ENCODE results near the gene TOX3. TPM values are rescaled to one million over a fixed set of nuclear protein-coding genes. Genes with fewer than 3 reads are reported as not detected.

Gene TOX3
- polyA plus RNA-seq, 1 of the 3 experiments (the other 2 are of a cell fraction) = not detected

GRCh38 chr16:52398021-52398420 lies 148.9 kb downstream of the TOX3 start:
- H3K27me3 ChIP-seq (ENCODE audit: insufficient read depth) = no peaks in the 10 kb centered on the region
- no peaks in the 10 kb centered on the region; the same call in 1 of the 2 replicates for H3K9me2 ChIP-seq
- no peak overlapping the region for H3K4me3 ChIP-seq (ENCODE audit: low read depth in 2 of 2, low read length in 1 of 2)
- no peaks in the 10 kb centered on the region for H3K9me3 ChIP-seq
- no peak overlapping the region for H2AFZ ChIP-seq (ENCODE audit: low read depth)
- DNase-seq = no peak
- no peaks in the 10 kb centered on the region for H4K20me1 ChIP-seq (ENCODE audit: insufficient read depth)
- no peaks in the 10 kb centered on the region for H3K79me2 ChIP-seq (ENCODE audit: insufficient read depth)
- H3K27ac ChIP-seq (ENCODE audit: low read depth in 2 of 2, low read length in 1 of 2) = no peak overlapping the region
- H3K9ac ChIP-seq = no peak overlapping the region
- WGBS (ENCODE audit: low lambda C conversion rate) = 3% methylated on average over 1 of the region's 1 CpG
- TF ChIP-seq TEAD4 (IDR thresholded peaks at IDR 0.05; ENCODE audit: borderline replicate concordance, insufficient read depth) (no peak), RCOR1 (IDR thresholded peaks at IDR 0.05; ENCODE audit: low read length) (no peak), RXRA (IDR thresholded peaks at IDR 0.05; ENCODE audit: borderline replicate concordance, low read depth) (no peak)
- no peaks in the 10 kb centered on the region for H3K36me3 ChIP-seq (replicated peaks in 1 of 2; ENCODE audit: control insufficient read depth in 1 of 2, insufficient read depth in 2 of 2, low read length in 1 of 2)
- ChIA-PET CTCF (no interaction called here), POLR2A (no interaction called here)
- H3K4me2 ChIP-seq = no peak overlapping the region
- H3K4me1 ChIP-seq (ENCODE audit: control insufficient read depth in 1 of 2, insufficient read depth in 2 of 2, low read depth in 1 of 2, low read length in 1 of 2) = no peaks in the 10 kb centered on the region
- no peaks in the 10 kb centered on the region for H3F3A ChIP-seq (replicated peaks; ENCODE audit: insufficient read depth)

- no peak for DNase-seq
- Histone ChIP-seq H3K4me2 (no peak overlapping the region), H3F3A (replicated peaks; ENCODE audit: insufficient read depth) (no peaks in the 10 kb centered on the region), H3K27me3 (ENCODE audit: insufficient read depth) (no peaks in the 10 kb centered on the region), H3K4me3 (ENCODE audit: low read depth in 2 of 2, low read length in 1 of 2) (no peak overlapping the region), H3K9me3 (no peaks in the 10 kb centered on the region), H3K9me2 (no peaks in the 10 kb centered on the region), H3K36me3 (replicated peaks in 1 of 2; ENCODE audit: control insufficient read depth in 1 of 2, insufficient read depth in 2 of 2, low read length in 1 of 2) (no peaks in the 10 kb centered on the region), H3K4me1 (ENCODE audit: control insufficient read depth in 1 of 2, insufficient read depth in 2 of 2, low read depth in 1 of 2, low read length in 1 of 2) (no peaks in the 10 kb centered on the region), H2AFZ (ENCODE audit: low read depth) (no peak overlapping the region), H3K27ac (ENCODE audit: low read depth in 2 of 2, low read length in 1 of 2) (no peak overlapping the region), H3K79me2 (ENCODE audit: insufficient read depth) (no peaks in the 10 kb centered on the region), H4K20me1 (ENCODE audit: insufficient read depth) (no peaks in the 10 kb centered on the region), H3K9ac (no peak overlapping the region)
- 18% methylated on average over 3 of the region's 3 CpGs for WGBS (ENCODE audit: low lambda C conversion rate)
- ChIA-PET CTCF (no interaction called here), POLR2A (no interaction called here)
- TF ChIP-seq MAX (IDR thresholded peaks at IDR 0.05; ENCODE audit: low read depth) = no peak
- no peak for TF ChIP-seq SMC3 (IDR thresholded peaks at IDR 0.05; ENCODE audit: low read depth, low read length)
- TF ChIP-seq RCOR1 (IDR thresholded peaks at IDR 0.05; ENCODE audit: low read length) = no peak
- no peak for TF ChIP-seq TAF1 (IDR thresholded peaks at IDR 0.05; ENCODE audit: borderline replicate concordance, low read depth, low read length)
- TF ChIP-seq REST (IDR thresholded peaks at IDR 0.05; ENCODE audit: low read depth, low read length) = no peak
- TF ChIP-seq USF1 (IDR thresholded peaks at IDR 0.05; ENCODE audit: borderline replicate concordance, low read depth) = no peak
- TF ChIP-seq TCF12 (IDR thresholded peaks at IDR 0.05) = no peak
- no peak for TF ChIP-seq RFX5 (IDR thresholded peaks at IDR 0.05; ENCODE audit: low read length)
- no peak for TF ChIP-seq RAD21 (IDR thresholded peaks at IDR 0.05; ENCODE audit: low read length)
- no peak for TF ChIP-seq EZH2phosphoT487 (IDR thresholded peaks at IDR 0.05; ENCODE audit: borderline replicate concordance, low read depth)
Observed at GRCh38 chr16:52393448-52393847, 153.5 kb downstream of the TOX3 start.
